Measurements from ENCODE around the gene WEE2. TPM values are rescaled to one million over a fixed set of nuclear protein-coding genes. Genes with fewer than 3 reads are reported as not detected.

Gene WEE2
- total and polyA plus RNA-seq, 12 donors: 0.03 to 0.09 (median 0.06) TPM; not detected in 9

DNA sequence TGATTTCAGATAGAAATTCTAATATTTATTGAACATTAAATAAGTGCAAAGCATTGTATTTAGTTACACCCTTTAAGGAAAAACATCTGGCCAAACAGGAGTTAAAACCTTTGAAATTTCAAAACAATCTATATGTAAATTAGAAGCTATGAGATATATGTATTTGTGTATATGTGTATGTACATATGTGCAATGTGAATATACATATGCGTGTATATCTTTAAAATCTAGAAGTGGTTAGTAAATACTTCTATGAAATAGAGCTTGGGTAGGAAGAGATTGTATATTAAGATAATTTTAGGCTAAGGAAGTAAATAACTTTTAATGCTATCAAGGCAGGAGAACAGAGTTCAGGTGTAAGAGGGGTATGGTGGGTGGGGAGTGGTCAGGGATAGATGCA is 9.3 kb downstream of the WEE2 start:
- 86 to 98% (median 90%) methylated on average over 1 of the region's 1 CpG for WGBS, 4 donors
- TF ChIP-seq, protein P1, sequence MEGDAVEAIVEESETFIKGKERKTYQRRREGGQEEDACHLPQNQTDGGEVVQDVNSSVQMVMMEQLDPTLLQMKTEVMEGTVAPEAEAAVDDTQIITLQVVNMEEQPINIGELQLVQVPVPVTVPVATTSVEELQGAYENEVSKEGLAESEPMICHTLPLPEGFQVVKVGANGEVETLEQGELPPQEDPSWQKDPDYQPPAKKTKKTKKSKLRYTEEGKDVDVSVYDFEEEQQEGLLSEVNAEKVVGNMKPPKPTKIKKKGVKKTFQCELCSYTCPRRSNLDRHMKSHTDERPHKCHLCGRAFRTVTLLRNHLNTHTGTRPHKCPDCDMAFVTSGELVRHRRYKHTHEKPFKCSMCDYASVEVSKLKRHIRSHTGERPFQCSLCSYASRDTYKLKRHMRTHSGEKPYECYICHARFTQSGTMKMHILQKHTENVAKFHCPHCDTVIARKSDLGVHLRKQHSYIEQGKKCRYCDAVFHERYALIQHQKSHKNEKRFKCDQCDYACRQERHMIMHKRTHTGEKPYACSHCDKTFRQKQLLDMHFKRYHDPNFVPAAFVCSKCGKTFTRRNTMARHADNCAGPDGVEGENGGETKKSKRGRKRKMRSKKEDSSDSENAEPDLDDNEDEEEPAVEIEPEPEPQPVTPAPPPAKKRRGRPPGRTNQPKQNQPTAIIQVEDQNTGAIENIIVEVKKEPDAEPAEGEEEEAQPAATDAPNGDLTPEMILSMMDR (IDR thresholded peaks at IDR 0.05): no peak
- no peak for TF ChIP-seq POLR2A (IDR thresholded peaks at IDR 0.05)

DNA sequence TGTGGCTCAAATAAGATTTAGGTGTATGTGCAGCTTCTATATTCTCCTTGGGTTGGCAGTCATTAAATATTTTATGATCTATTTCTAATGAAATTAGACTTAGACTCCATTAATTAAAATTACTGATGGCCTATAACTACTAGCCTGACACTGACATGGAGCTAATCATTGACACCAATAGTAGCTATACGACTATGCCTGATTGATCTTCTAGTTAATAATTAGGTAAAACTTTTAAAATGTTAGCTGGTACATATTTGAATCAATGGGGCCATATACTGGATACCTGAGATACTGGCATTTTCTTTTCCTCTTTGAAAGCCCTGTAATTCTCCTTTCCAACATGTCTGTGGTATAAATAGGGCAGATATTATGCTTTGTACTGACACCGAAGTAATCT is 14.4 kb downstream of the WEE2 start:
- intact Hi-C loops (cut with DNase I): no loop called here
- Histone ChIP-seq H3K36me3 (replicated peaks in 1 of 2) (no peaks in the 10 kb centered on the region), H3K27me3 (no peaks in the 10 kb centered on the region), H3K4me1 (replicated peaks in 1 of 2) (no peaks in the 10 kb centered on the region), H3K27ac (no peak overlapping the region), H3K4me3 (no peak overlapping the region), H3K9me3 (replicated peaks in 1 of 3) (no peaks in the 10 kb centered on the region)
- no peak for TF ChIP-seq POLR2A (IDR thresholded peaks at IDR 0.05)
- TF ChIP-seq, protein P1 (IDR thresholded peaks at IDR 0.05): no peak
- no peak for DNase-seq
- 87 to 97% (median 89%) methylated on average over 2 of the region's 2 CpGs for WGBS, 4 donors

More for the DNA sequence above, 9.3 kb downstream of the WEE2 start:
- Histone ChIP-seq H3K9me3 (replicated peaks in 1 of 3) (no peaks in the 10 kb centered on the region), H3K4me3 (no peak overlapping the region), H3K27me3 (no peaks in the 10 kb centered on the region), H3K27ac (no peak overlapping the region), H3K4me1 (replicated peaks in 1 of 2) (no peaks in the 10 kb centered on the region), H3K36me3 (replicated peaks in 1 of 2) (no peaks in the 10 kb centered on the region)
- intact Hi-C loops (cut with DNase I): no loop called here
- no peak for DNase-seq

DNA sequence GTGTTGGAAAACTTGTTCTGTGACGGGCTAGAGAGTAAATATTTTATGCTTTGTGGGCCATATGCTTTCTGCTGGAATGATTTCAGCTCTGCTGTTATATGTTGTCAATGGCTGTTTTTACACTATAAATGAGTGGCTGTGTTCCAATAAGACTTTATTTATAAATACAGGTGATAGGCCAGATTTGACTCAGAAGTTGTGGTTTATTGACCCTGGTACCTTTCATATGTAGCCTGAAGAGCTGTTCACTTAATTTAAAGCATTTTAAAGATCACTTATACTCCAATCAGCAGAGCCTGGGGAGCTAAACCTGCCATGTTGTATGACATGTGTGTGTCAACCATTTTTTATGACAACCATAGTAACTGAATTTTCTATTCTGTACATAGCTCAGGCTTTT is 20.9 kb downstream of the WEE2 start:
- intact Hi-C loops (cut with DNase I): no loop called here
- Histone ChIP-seq H3K4me3 (no peak overlapping the region), H3K4me1 (replicated peaks in 1 of 2) (no peaks in the 10 kb centered on the region), H3K27ac (no peak overlapping the region), H3K36me3 (replicated peaks in 1 of 2) (no peaks in the 10 kb centered on the region), H3K27me3 (no peaks in the 10 kb centered on the region), H3K9me3 (replicated peaks in 1 of 3) (no peaks in the 10 kb centered on the region)
- DNase-seq: no peak
- TF ChIP-seq, protein P1 (IDR thresholded peaks at IDR 0.05): no peak
- TF ChIP-seq POLR2A (IDR thresholded peaks at IDR 0.05): no peak
- 94 to 100% (median 94%) methylated on average over 1 of the region's 1 CpG for WGBS, 4 donors

DNA sequence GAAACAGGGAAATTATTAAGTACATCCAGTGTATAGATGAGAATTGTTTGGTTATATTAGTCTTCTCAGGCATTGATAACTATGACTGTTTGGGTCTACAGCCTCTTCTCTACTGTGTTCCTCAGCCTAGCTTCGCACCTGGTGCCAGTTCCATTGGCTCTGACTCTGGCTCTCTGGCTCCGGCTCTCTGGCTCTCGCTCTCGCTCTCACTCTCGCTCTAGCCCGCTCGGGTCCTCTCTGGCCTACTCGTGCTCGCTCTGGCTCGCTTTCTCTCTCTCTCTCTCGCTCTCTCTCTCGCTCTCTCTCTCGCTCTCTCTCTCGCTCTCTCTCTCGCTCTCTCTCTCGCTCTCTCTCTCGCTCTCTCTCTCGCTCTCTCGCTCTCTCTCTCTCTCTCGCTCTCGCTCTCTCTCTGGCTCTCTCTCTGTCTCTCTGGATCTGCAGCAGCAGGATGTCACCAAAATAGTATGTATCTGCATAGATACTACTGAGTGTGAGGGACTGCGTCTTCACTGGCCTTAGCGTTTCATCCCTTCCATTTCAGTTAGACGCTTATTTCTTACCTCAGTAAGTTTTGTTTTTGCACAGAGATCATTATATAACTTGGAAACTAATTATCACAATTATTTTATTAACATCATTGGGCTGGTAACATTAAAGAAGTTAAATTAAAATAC is 23.5 kb downstream of the WEE2 start:
- peak in 3 of 7 donors; percentile 28 to 46 (median 31) for DNase-seq
- TF ChIP-seq, protein P1 (IDR thresholded peaks at IDR 0.05): peak in 1 of 6 experiments; percentile 21
- no peak for TF ChIP-seq POLR2A (IDR thresholded peaks at IDR 0.05)
- intact Hi-C loops (cut with DNase I): no loop called here
- Histone ChIP-seq H3K27me3 (no peaks in the 10 kb centered on the region), H3K4me3 (no peak overlapping the region), H3K4me1 (replicated peaks in 1 of 2) (no peaks in the 10 kb centered on the region), H3K36me3 (replicated peaks in 1 of 2) (no peaks in the 10 kb centered on the region), H3K27ac (no peak overlapping the region), H3K9me3 (replicated peaks in 1 of 3) (no peaks in the 10 kb centered on the region)
- 66 to 81% (median 76%) methylated on average over 23 to 24 of the region's 24 CpGs for WGBS, 4 donors
